Hepatocyte (in vitro differentiated cells): ENCODE results near the gene BOLL.

ENCODE experiments used
- CTCF ChIP-seq: fragments of 200-600 bp; sonication (generic); IDR thresholded peaks from 2 replicates; pipeline ENCODE4 v1.5.1; 2016; ENCODE audit warnings: antibody characterized with exemption, mild to moderate bottlenecking; ENCODE audit not compliant: poor library complexity
- EZH2 ChIP-seq: fragments of 200-600 bp; sonication (generic); IDR thresholded peaks from 2 replicates; pipeline ENCODE4 v1.6.1; 2016; ENCODE audit warnings: antibody characterized with exemption, mild to moderate bottlenecking, borderline replicate concordance

- TF ChIP-seq CTCF = no peak
- TF ChIP-seq EZH2 = no peak
These were observed 58.1 kb downstream of the BOLL start for GRCh38 chr2:197727011-197727410.
